Ovary (tissue), 9 donors: Measurements from ENCODE around the gene CTBP1. TPM values are rescaled to one million over a fixed set of nuclear protein-coding genes. Genes with fewer than 3 reads are reported as not detected.

ENCODE experiments used
- DNase-seq, 5 donors: peaks; one replicate each; pipeline ENCODE4 v3.0.0-alpha.2; 2019 to 2020
- H3K27ac ChIP-seq, 2 donors: fragments of 200-600 bp; one replicate each; pipeline versions ENCODE4 v1.5.1 to v1.8.0; 2019 to 2022
- H3K27me3 ChIP-seq: fragments of 200-600 bp; one replicate; pipeline ENCODE4 v1.8.0; 2022
- H3K36me3 ChIP-seq: fragments of 200-600 bp; sonication (generic); one replicate; pipeline ENCODE4 v1.5.1; 2019
- H3K4me1 ChIP-seq: one replicate; pipeline ENCODE4 v1.8.1; 2013; ENCODE audit warnings: mild to moderate bottlenecking, moderate library complexity; ENCODE audit not compliant: insufficient read depth
- H3K4me3 ChIP-seq: fragments of 200-600 bp; sonication (generic); one replicate; pipeline ENCODE4 v1.5.1; 2017
- H3K9me3 ChIP-seq, 2 donors: fragments of 200-600 bp in 1 of 2; sonication (generic) in 1 of 2; one replicate each; pipeline versions ENCODE4 v1.5.1 to v1.8.1; 2013 to 2019; ENCODE audit warnings: mild to moderate bottlenecking in 1 of 2, moderate library complexity in 1 of 2
- EP300 ChIP-seq: sonication (generic); formaldehyde crosslinking; IDR thresholded peaks from one replicate; pipeline ENCODE4 v1.6.1; 2017; ENCODE audit warnings: antibody characterized with exemption
- POLR2A ChIP-seq: fragments of 450-650 bp; IDR thresholded peaks from one replicate; pipeline ENCODE4 v1.6.1; 2017; ENCODE audit warnings: antibody characterized with exemption, mild to moderate bottlenecking, moderate library complexity
- WGBS, 3 donors: extraction: QIAGEN DNeasy Blood & Tissue Kit in 1 of 3; methylation state at CpG; one replicate each; pipeline versions ENCODE4 v1.1.5 to v1.1.7; 2013 to 2017; 5-methylcytosine and 5-hydroxymethylcytosine counted together
- intact Hi-C, 4 donors: fragments of 100-400 bp; cut with DNase I; formaldehyde crosslinking; loops; one replicate each; pipeline versions ENCODE4 v1.11.0 to v1.15.1; 2022 to 2023
- polyA plus RNA-seq, 2 donors: library from polyadenylated mRNA; stranded (reverse); fragments of 200-250 nt in 1 of 2; fragments of 350-450 nt in 1 of 2; fragmentation: Illumina TruSeq in 1 of 2; extraction: RNeasy Lipid Tissue Mini Kit (QIAGEN cat#74804) in 1 of 2; gene quantifications; one replicate each; pipeline ENCODE4 v1.2.3, GENCODE V29; 2013 to 2014
- total RNA-seq, 7 donors: library from RNA; depleted of rRNA in 2 of 7; stranded (reverse); fragments of >200 nt in 2 of 7; fragmentation: NEBNext Ultra II Directional in 3 of 7; extraction: Animal tissue kit (Norgen Biotek cat#: 25700) in 3 of 7; gene quantifications; one replicate each; pipeline versions ENCODE4 v1.1.0 to v1.2.4, GENCODE V29; 2016 to 2023
- TF ChIP-seq, protein P1 (sequence below), 3 donors: fragments of 450-650 bp in 2 of 3; fragments of 200-600 bp in 1 of 3; IDR thresholded peaks; one replicate each; pipeline versions ENCODE4 v1.5.1 to v1.8.0; 2016 to 2022; ENCODE audit warnings: antibody characterized with exemption in 3 of 3, mild to moderate bottlenecking in 1 of 3
- donor health status: DM: no; HTN: no; CAD: no; lungs with moderate emphysema.
- donor health status: DM: no; HTN: no; CAD: no.
- donor health status: Bipolar disorder and iron deficiency.
- donor health status: DM: yes; HTN: yes; CAD: no.
- donor health status: DM: no; HTN: no; CAD: no.
- donor health status: DM: yes; HTN: yes; CAD: no.

Gene CTBP1
- total and polyA plus RNA-seq, 9 donors = 45.7 to 231 (median 141) TPM

DNA sequence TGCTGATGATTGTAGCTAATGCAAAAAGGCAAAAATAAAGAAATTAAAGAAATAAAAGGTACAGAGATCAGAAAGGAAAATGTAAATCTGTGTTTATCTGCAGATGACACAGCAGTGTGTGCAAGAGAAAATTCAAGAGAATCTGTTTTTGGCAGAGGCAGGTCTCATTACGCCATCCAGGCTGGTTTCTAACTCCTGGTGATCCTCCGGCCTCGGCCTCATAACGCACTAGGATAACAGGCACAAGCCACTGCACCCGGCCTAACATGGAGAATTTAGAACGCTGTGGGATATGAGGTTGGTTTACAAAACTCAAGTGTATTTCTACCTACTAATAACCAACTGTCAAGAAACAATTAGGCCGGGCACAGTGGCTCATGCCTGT, 29.4 kb downstream of the CTBP1 start:
- H3K4me3 ChIP-seq = no peak overlapping the region
- no peaks in the 10 kb centered on the region for H3K36me3 ChIP-seq
- WGBS, 3 donors = 70 to 86% (median 78%) methylated on average over 7 of the region's 7 CpGs
- TF ChIP-seq EP300 (no peak), POLR2A (no peak)
- TF ChIP-seq, protein P1, sequence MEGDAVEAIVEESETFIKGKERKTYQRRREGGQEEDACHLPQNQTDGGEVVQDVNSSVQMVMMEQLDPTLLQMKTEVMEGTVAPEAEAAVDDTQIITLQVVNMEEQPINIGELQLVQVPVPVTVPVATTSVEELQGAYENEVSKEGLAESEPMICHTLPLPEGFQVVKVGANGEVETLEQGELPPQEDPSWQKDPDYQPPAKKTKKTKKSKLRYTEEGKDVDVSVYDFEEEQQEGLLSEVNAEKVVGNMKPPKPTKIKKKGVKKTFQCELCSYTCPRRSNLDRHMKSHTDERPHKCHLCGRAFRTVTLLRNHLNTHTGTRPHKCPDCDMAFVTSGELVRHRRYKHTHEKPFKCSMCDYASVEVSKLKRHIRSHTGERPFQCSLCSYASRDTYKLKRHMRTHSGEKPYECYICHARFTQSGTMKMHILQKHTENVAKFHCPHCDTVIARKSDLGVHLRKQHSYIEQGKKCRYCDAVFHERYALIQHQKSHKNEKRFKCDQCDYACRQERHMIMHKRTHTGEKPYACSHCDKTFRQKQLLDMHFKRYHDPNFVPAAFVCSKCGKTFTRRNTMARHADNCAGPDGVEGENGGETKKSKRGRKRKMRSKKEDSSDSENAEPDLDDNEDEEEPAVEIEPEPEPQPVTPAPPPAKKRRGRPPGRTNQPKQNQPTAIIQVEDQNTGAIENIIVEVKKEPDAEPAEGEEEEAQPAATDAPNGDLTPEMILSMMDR (IDR thresholded peaks at IDR 0.05) = no peak
- intact Hi-C loops = no loop called here
- DNase-seq = no peak
- peaks cover 5% of the 10 kb centered on the region for H3K4me1 ChIP-seq
- H3K27me3 ChIP-seq = no peaks in the 10 kb centered on the region
- H3K27ac ChIP-seq = no peak overlapping the region
- H3K9me3 ChIP-seq = no peaks in the 10 kb centered on the region

DNA sequence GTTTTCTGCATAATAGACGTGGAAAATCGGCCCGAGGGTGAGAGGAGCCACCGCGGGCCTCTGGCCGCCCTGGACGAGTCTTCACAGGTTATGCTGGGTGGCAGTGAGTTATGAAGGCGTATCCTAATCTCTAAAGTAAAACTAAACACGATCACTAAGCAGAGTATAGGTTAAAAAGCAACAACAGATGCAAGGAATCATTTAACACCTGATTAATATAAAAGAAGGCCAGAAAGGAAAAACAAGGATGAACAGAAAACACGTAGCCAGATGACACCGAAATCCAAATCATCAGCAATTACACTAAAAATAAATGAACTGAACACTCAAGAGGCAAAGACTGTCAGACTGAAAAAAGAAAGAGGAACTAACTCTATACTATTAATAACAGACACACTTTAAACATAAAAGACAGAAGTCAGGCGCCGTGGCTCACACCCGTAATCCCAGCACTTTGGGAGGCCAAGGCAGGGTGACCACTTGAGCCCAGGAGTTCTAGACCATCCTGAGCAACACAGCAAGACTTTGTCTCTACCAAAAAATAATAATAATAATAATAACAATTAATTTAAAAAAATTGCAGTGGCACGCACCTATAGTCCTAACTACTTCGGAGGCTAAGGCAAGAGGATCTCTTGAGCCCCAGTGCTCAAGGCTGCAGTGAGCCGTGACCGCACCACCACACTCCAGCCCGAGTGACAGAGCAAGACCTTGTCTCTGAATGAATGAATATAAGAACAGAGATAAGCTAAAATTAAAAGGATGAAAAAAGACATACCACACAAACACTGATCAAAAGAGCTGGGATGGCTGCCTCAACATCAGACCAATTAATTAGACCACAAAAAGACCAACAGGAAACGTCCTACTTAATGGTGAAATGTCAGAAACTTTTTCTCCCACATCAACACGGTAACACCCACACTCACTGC, 30.0 kb downstream of the CTBP1 start:
- Histone ChIP-seq H3K27me3 (no peaks in the 10 kb centered on the region), H3K4me1 (peaks cover 5% of the 10 kb centered on the region), H3K4me3 (no peak overlapping the region), H3K27ac (no peak overlapping the region), H3K9me3 (no peaks in the 10 kb centered on the region), H3K36me3 (no peaks in the 10 kb centered on the region)
- no peak for DNase-seq
- 77 to 86% (median 82%) methylated on average over 21 of the region's 21 CpGs for WGBS, 3 donors
- intact Hi-C loops = no loop called here
- TF ChIP-seq, protein P1 (IDR thresholded peaks at IDR 0.05) = no peak
- TF ChIP-seq POLR2A (no peak), EP300 (no peak)

GRCh38 chr4:1217366-1217765, 31.6 kb downstream of the CTBP1 start:
- no peak overlapping the region for H3K27ac ChIP-seq
- intact Hi-C loops = no loop called here
- H3K36me3 ChIP-seq = no peaks in the 10 kb centered on the region

DNA sequence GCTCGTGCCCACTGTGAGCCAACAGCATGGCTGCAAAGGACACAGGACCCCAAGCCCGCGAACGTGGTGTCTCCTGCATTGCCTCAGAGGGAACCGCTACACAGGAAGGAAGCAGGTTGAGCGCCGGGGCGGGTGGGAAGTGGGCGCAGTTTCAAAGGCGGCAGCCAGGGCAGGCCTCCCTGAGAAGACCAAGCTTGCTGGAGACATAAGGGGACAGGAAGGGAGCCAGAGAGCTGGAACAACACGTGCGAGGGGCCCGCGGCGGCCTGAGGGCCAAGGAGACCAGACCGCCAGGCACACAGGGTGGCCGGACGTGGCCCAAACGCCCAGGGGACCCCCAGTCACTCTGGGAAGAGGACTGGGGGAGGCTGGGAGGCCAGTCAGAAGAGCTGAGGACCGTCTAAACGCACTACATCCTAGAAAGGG, 32.0 kb downstream of the CTBP1 start:
- Histone ChIP-seq H3K27me3 (no peaks in the 10 kb centered on the region), H3K36me3 (no peaks in the 10 kb centered on the region), H3K27ac (no peak overlapping the region), H3K4me1 (peaks cover 10% of the 10 kb centered on the region), H3K9me3 (no peaks in the 10 kb centered on the region), H3K4me3 (no peak overlapping the region)
- TF ChIP-seq, protein P1 (IDR thresholded peaks at IDR 0.05) = no peak
- TF ChIP-seq EP300 = no peak
- no peak for TF ChIP-seq POLR2A
- 85 to 88% (median 87%) methylated on average over 21 of the region's 21 CpGs for WGBS, 3 donors
- intact Hi-C loops = no loop called here
- no peak for DNase-seq

More at GRCh38 chr4:1217366-1217765, 31.6 kb downstream of the CTBP1 start:
- H3K27me3 ChIP-seq = no peaks in the 10 kb centered on the region
- 95 to 97% (median 97%) methylated on average over 27 of the region's 27 CpGs for WGBS, 3 donors
- no peak for DNase-seq
- no peaks in the 10 kb centered on the region for H3K9me3 ChIP-seq
- no peak overlapping the region for H3K4me3 ChIP-seq
- TF ChIP-seq, protein P1 (IDR thresholded peaks at IDR 0.05) = no peak
- TF ChIP-seq POLR2A = no peak
- TF ChIP-seq EP300 = no peak
- H3K4me1 ChIP-seq = peaks cover 5% of the 10 kb centered on the region
